HG03045 (cell line): ENCODE measurements around the gene TMEM117.
A peak's percentile ranks its signal among the peaks of the same experiment; 100 is the strongest.

ENCODE experiments used
- ATAC-seq: cut with Tn5 transposase; IDR thresholded peaks from one replicate; pipeline ENCODE4 v1.9.1; 2021; ENCODE audit warnings: mild to moderate bottlenecking, moderate library complexity; ENCODE audit not compliant: unreplicated experiment

The TMEM117 gene

DNA sequence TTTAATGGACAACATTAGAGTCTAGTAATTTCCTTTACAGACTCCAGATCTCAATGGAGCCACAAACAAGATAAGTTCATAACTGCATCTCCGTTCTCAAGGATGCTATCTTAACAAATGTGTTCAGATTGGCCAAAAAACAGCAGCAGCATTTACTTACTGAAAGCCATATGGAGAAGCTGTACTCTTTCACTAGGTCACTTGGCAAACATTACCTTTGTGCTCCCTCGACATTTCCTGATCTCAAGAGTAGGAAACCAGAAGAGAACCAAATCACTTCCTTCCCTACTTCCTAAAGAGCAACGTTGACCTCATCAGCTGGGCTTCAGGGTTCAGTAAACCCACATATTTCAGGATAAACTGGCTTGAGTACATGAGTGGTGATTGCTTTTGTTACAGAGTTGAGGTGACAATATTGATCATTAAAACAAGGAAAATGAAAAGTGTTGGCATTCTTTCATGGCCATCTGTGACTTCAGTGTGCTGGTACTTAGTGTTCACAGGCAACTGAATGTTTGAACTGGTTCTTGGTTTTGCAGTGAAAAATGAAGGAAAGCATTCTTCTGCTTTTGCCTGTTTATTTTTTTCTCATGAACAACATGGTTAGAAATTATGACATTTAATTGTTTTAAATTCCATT lies 449.6 kb downstream of the TMEM117 start:
- no peak for ATAC-seq

DNA sequence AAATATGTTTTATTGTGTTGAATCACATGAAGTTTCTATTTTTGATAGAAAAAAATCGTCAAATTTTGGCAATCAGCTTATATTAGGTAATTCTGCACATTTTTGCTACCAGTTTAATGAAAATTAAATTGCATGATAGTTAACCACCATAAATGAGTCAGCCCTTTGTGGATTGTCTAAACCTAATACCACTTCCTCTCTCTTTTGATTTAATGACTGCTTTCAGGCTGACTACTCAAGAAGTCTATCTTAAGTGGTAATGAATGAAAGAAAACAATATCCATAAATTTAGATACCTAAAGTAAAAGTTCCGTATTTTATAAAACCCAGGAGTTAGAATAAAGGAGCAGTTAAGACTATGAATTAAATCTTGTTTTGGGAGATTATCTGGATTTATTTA lies 450.5 kb downstream of the TMEM117 start:
- no peak for ATAC-seq

DNA sequence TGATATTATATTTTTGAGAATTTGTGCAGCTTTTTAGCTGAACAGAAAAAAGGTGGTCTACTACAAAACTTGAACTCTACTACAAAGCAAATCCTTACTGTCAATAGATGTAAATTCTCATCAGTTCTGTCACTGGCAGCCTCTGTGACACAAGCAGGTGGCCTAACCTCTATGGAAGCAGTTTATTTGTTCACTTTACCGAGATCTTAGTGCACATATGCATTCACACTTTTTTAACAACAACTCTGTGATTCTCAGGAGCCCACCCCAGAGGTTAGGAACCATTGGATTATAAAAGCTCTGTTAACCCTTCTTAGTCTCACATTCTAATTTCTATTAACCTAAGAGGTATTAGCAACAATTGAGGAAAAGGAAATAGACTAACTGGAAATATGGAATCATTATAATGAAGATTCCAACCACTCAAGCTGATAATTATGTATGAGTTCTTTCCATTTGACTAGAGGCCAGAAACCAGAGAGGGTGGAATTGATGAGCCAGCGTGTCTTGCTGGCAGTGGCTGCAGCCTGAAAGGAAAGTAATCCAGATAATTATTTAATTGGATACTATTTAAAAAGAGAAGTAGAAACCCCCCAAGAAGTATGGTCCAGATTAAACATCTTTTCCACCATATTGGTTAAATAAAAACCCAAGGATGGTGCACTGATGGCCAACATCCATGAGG lies 451.1 kb downstream of the TMEM117 start:
- no peak for ATAC-seq

DNA sequence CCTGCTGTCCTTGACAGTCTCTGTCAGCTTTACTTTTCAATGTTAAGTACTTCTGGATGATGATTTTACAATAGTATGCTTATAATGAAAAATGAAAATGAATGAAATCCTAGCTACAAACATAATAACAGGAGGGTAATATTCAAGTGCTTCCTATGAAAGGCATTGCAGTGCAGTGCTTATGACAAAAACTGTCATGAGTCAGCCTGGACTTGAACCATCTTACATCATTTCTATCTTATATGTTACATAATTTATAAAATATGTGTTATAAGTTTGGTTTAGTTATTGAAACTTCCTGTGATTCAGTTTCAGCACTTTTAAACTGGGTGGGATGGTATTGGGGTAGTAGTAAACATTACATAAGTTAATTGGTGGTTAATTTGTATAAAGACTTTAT lies 451.7 kb downstream of the TMEM117 start:
- no peak for ATAC-seq

DNA sequence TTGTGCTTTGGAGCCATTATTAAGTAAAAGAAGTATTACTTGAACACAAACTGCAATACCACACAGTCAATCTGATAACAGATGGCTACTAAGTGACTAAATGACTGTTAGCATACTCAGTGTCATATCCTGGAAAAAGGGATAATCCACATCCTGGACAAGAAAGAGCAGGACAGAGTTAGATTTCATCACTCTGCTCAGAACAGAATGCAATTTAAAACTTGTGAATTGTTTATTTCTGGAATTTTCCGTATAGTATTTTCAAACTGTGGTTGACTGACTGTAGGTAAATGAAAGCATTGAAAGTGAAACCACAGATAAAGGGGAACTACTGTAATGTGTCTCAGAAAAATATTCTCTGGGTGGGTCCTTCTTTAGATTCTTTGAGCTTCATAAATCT lies 458.8 kb downstream of the TMEM117 start:
- peak; percentile 92 for ATAC-seq

DNA sequence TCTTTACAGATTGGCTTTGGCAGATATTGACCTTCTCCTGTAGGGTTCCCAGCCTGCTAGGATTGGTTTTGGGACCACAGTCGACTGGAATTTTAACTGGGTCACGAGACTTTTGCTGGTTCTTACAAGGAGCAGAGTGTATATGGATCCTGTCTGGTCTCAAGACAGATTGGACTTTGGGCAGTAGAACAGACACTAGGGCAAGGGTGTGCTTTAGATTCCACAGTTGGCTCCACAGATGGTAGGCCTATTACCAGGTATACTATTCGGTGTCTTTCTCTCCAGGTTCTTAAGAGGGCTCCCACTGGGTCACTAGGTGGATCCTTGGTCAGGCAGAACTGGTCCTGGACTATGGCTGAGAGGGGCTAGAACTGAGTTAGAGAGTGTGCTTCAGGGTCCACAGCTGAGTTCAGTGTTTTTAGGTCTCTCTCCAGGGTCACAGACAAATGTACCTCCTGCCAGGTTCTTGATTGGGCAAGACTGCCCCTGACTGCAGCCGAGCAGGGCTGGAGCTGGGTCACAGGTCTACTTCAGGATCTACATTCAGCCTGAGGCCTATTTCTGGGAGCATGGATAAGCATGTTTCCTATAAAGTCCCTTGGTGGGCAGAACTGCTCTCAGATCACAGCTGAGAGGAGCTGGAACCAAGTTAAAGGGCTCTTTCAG lies 460.2 kb downstream of the TMEM117 start:
- ATAC-seq: no peak

DNA sequence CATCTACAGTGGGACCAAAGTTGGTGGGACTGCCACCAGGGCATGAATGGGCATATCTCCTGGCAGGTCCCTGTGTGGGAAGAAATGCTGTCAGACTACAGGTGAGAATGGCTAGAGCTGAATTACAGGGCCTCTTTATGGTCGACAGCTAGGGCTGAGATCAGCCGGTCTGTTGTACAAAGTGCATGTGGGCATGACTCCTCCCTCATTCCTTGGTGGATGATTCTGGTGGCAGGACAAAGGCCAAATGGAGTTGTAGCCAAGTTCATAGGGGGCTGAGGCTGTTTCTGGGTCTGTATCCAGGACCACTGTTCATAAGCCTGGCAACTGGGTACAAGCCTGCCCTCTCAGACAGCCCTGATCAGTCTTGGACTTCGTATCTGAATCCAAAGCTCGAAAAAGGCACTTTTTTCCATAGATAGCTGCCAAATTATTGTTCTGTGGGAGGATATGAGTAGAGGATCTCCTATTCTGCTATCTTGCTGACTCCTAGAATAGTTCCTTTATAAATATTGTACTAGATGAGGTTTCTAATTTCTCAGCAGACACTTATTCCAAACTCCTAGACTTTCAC lies 460.8 kb downstream of the TMEM117 start:
- no peak for ATAC-seq

DNA sequence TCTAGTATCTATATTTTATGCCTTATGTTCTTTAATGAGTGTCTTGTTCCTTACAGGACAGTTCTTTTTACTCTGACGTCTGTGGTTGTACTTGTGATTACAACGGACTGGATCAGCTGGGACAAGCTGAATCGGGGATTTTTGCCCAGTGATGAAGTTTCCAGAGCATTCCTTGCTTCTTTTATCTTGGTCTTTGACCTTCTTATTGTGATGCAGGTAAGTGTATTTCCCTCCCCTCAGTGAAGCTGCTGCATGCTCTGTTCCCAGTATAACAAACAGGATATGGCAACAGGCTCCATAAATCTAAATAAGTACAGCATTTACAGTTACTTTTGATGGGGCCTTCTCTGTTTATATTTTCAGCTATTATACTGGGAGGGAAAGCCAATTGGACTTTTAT lies 463.6 kb downstream of the TMEM117 start:
- ATAC-seq: no peak

DNA sequence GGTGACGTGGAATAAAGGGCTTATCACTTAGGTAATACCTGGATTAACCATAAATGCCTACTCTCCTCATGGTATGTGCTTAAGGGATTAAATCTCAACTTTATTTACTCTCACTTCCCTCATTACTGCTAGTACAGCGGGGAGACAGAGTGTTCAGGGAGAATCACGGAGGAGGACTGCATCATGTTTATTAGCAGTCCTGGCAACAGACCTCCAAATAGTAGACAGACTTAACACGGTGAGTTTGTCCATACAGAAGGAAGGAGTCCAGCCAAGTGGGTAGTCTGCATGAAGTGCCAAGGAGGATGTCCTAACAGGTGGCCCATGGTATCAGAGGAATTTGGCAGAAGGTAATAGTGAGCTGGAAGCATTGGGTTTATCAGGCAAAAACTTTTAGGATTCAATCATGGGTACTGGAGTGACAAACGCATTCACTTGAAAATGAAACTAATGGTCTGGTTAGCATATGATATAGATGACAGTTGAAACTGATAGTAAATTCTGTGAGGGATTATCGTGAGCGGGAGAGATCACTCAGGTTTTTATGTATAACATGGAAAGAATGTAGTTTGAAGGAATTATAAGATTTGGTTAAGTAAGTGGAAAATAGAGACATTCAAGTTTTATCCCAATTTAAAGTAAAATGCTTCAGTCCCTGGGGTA lies 471.8 kb downstream of the TMEM117 start:
- ATAC-seq: no peak

DNA sequence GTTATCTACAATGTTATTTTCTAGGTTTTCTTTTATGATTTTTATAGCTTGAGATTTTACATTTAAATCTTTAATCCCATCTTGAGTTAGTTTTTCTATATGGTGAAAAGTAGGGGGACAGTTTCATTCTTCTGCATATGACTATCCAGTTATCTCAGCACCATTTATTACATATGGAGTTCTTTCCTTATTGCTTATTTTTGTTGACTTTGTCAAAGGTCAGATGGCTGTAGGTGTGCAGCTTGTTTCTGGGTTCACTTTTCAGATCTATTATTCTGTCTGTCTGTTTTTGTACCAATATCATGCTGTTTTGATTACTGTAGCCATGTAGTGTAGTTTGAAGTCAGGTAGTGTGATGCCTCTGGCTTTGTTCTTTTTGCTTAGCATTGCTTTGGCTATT lies 477.3 kb downstream of the TMEM117 start:
- no peak for ATAC-seq

DNA sequence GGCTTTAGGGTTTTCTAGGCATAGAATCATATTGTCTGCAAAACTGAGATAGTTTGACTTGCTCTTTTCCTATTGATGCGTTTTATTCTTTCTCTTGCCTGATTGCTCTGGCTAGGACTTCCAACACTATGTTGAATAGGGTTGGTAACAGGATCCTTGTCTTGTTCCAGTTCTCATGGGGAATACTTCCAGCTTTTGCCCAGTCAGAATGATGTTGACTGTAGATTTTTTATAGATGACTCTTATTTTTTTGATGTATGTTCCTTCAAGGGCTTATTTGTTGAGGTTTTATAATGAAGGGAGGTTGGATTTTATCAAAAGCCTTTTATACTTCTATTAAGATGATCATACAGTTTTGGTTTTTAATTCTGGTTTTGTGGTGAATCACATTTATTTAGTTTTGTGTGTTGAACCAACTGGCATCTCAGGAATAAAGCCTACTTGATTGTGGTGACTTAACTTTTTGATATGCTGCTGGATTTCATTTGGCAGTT lies 478.2 kb downstream of the TMEM117 start:
- no peak for ATAC-seq

DNA sequence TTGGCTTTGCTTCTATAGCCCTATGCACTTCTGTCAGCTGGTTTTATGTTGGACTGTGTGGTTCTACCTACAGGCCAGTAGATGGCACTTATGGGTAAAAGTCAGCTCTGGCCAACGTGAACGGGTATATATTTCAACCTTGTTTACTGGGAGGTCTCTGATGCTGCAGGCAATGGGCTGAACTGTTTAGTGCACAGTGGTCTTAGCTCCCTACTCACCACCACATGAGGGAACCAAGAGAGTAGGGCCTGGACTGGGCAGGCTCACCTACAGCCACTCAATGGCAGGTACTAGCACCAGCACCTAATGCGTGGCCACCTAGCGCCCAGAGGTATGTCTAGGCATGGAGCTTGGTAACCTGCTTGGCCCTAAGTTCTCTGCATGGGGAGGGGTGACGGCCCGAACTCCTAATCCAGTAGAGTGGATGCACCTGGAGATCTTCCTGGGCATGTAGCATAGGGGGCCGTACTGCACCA lies 481.8 kb downstream of the TMEM117 start:
- peak; percentile 74 for ATAC-seq

DNA sequence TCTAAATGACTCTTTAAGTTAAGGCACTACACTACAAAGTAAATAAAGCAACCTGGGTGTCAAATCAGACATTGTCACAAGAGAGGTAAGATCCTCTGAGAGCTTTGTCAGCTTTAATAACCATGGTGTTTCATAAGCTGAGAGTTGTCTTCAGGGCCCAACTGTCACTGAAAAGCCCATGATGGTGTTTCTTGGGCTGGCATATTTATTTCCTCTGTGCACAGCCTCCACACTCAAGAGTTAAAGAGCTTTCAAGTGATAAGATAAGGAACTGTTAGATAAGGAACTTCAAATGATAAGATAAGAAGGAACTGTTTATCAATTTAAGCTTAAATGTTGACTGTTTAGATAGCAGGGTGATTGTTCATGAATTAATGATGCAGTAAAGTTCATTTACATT lies 495.4 kb downstream of the TMEM117 start:
- no peak for ATAC-seq

DNA sequence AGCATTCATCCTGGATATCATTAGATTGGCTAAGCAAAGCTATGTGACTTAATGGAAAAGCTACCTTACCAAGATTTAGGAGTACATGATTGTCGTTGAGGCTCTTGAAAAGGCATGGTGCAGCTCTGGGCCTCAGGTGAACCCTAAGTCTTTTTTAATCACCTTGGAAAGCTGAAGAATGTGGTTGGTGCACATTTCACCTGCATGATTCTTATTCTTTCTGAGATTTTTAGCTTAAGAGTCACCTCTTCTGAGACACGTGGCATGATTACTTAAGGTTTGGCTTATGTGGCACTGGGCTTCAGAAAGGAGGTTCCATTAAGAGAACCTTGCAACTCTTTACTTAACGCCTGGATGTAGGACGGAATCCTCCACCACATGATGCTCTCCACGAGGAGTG lies 498.5 kb downstream of the TMEM117 start:
- ATAC-seq: no peak

DNA sequence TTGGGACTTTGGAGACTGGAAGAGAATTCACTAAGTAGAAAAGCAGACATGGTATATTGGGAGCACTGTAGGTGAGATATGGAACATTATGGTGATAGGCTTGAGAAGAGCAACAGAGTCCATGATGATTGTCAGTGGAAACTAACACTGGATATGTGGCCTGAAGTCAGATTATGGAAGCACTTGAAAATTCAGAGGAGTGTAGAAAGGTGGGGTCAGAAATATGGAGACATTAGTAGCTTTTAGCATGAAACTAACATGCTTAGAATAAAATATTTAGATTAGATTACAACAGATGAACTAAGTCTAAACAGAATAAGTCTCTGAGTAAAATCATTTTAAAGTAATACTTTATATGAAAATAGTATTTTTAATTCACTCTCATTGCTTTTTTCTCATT lies 499.1 kb downstream of the TMEM117 start:
- ATAC-seq: no peak

DNA sequence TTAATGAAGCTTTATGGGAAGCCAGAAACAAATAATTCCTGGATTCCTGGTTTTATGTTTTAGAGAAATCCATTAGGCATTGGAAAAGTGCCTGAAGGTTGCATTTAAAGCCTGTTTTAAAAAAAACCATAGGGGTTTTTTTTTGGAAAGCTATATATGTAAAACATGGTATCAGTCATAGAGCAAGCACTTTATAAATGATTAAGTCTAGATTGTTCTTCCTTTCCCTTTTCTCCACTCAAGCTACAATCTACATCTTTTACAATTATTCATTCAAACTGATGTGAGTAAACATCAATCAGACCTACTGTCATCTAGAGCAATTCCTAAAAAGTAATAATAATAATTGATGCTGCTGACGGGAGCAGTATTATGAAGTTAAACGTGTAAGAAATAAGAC lies 500.7 kb downstream of the TMEM117 start:
- ATAC-seq: no peak

DNA sequence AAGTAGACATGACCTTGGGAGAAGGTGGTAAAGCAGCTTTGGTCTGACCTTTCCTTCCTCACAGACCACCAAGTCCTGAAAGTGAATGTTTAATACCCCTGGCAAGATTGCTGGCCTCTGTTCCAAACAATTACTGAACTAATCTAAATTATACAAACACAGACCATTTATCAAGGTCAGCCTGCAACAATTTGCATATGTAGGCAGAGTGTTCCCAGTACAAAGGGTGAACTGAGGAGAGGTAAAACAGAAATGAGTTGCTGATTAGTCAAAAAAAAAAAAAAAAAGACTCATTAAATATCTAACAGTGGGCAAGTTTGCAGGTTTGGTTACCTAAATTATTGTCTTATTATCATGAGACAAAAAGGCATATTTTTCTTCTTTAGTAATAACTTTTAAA lies 506.5 kb downstream of the TMEM117 start:
- ATAC-seq: no peak

DNA sequence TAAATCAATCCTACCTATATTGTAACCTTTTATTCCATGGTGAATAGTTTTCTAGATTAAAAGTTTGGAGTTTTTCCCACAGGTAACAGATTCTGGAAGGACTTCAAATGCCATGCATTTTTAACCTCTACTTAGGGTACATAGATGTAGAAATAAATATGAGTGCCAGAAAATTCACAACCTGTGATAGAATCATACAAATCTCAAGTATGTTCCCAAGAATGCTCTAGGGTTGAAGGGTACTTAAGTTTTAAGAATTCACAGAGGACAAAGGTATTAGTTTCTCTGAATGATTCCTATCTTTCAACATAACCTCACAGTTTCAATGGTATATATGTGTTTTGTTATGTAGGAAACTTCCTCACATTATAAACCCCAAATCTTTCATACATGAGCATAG lies 511.3 kb downstream of the TMEM117 start:
- ATAC-seq: no peak

DNA sequence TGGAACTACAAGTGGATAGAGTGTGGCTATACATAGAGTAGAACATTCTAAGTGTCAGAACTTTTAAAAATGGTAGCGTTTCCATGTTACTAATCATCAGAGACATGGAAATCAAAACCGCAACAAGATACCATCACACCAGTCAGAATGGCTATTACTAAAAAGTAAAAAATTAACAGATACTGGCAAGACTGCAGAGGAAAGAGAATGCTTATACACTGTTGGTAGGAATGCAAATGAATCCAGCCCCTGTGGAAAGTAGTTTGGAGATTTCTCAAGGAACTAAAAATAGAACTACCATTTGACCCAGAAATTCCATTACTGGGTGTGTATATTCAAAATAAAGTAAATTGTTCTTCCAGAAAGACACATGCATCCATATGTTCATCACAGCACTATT lies 521.6 kb downstream of the TMEM117 start:
- no peak for ATAC-seq

DNA sequence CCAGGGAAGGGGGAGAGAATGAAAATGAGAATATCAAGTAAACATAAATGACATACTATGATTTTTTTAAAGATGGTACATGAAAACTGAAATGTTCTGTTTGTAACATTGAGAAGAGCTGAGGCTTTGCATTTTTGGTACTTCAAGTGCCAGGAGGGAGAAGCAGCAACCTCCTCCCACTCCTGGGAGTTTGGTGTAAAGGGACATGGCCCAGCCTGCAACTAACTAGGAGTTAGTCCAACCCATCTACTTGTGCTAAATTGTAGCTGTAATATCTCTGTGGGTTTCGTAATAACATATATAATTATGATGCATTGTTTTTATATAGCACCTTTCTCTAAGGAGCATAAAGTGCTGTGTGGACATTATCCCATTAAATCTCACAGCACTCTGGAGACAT lies 522.8 kb downstream of the TMEM117 start:
- no peak for ATAC-seq

DNA sequence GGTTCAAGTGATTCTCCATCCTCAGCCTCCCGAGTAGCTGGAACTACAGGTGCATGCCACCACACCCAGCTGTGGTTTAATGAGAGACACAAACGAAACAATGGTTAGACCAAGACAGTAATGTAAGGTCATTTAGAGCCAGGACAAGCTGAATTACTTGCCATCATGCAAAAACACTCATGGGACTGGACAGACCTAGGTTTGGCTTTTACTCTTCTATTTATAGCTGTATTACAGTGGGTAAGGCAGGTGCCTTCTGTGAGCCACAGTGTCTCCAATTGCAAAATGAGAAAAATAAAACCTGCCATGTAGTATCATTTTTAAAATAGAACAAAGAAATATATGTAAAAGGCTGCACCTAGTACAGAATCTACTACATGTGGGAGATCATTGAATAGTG lies 527.1 kb downstream of the TMEM117 start:
- ATAC-seq: no peak
